ENCODE measurements around the gene FCHSD2. TPM values are rescaled to one million over a fixed set of nuclear protein-coding genes. Genes with fewer than 3 reads are reported as not detected.
"Not testable (repeated sequence)": the region's sequence is repeated elsewhere in the genome, so short reads cannot be mapped to it uniquely, and the experiment has no call there.

The FCHSD2 gene
- polyA plus RNA-seq, 3 donors, result 35.1 to 49.7 (median 44.9) TPM

DNA sequence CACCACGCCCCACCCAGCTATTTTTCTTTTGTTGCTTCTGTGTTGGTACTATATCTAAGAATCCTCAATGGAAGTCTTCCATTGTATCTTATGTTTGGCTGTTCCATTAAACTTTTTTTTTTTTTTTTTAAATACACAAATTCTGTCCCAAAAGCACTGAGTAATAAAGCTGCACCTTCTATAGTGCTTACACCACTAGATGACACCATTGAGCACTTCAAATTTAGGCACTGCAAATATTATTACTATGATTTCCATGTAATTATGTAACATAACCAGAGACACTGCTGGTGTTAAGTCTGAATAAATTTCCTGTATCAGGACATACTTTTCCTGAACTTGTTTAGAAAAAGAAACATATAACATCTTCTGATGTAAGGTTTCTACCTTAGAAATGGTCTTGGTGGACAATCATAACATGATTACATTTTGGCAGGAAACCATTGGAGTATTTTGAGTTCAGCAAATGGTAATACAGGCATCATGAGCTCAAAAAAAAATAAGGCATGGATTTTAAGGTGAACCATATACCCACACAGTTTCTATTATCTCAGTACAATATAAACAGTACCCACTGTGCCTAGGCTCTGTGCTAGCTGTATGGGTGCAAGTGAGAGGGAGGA is 217.4 kb downstream of the FCHSD2 start:
- DNase-seq (ENCODE audit: extremely low read depth in 1 of 11, low read depth in 9 of 11, low spot score in 4 of 11), result peak in 1 of 11 donors; percentile 11

DNA sequence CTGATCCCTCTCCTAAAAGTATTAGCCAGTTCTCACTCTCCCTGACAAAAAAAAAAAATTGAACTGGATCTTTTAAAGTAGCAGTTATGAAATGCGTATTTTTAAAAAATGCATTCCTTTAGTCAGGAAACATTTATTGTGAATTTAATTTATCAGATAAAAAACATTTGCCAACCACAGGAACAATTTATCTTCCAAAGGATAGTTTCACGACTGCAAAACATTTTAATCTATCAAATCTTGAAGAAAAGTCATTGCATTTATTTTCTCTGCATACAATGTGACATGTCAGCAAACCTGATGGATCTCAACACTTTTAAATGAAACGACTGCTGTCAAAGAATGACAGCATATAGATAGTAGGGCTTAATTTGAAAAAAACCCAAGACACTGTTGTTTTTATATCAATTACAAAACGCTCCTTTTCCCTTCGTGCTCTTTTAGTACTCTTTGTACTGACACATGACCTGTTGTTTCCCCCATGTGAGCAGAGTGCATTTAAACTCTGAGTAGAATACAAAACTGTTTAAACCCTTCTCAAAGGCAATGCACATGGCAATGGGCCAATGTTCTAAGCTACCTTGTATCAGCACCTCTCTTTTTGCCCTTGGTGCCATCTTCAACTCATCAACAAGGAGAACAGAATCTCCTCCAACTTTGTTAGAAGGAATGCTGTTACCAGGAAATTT is 220.9 kb downstream of the FCHSD2 start:
- DNase-seq (ENCODE audit: extremely low read depth in 1 of 11, low read depth in 9 of 11, low spot score in 4 of 11), result no peak

DNA sequence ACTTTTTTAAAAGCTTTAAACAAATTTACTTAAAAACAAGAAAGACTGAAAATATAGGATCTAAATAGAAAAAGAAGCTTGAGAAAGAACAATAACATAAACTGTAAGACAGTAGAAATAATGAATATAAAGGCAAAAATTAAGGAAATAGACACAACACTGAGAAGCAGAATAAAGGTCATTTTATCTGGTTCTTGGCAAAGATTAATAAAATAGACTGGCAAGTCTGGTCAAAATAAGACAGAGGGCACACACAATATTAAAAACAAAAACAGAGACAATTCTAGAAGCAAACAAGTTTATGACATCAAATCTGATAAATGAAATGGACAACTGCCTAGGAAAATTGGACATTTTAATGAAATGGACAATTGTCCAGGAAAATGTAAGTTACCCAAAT is 222.1 kb downstream of the FCHSD2 start:
- no peak for DNase-seq (ENCODE audit: extremely low read depth in 1 of 11, low read depth in 9 of 11, low spot score in 4 of 11)

DNA sequence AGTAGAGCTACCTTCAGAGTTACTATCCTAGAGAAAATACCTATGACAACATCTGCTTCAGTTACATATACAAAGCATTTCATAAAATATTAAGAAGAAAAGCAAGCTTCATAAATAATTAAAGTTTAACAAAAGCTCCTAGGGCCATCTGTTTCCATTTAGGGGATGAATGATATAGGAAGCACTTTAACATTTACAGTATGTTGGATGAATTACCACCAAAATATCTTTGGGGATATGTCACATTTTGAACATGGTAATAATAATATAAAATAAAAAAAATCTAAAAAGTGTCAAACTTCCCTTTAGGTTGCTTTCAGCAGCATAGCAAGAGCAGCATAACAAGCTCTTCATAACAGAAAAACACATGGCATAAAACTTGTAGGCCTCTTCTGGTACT is 223.3 kb downstream of the FCHSD2 start:
- no peak for DNase-seq (ENCODE audit: extremely low read depth in 1 of 11, low read depth in 9 of 11, low spot score in 4 of 11)

DNA sequence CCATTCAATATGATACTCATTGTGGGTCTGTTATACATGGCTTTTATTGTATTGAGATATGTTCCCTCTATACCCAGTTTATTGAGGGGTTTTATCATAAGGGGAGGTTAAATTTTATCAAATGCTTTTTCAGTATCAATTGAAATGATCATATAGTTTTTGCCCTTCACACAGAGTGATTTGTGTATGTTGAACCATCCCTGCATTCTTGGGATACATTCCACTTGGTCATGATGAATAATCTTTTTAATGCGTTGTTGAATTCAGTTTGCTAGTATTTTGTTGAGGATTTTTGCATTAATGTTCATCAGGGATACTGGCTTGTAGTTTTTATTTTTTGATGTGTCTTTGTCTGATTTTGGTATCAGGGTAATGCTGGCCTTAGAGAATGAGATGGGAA is 229.9 kb downstream of the FCHSD2 start:
- DNase-seq (ENCODE audit: extremely low read depth in 1 of 11, low read depth in 9 of 11, low spot score in 4 of 11), result no peak

DNA sequence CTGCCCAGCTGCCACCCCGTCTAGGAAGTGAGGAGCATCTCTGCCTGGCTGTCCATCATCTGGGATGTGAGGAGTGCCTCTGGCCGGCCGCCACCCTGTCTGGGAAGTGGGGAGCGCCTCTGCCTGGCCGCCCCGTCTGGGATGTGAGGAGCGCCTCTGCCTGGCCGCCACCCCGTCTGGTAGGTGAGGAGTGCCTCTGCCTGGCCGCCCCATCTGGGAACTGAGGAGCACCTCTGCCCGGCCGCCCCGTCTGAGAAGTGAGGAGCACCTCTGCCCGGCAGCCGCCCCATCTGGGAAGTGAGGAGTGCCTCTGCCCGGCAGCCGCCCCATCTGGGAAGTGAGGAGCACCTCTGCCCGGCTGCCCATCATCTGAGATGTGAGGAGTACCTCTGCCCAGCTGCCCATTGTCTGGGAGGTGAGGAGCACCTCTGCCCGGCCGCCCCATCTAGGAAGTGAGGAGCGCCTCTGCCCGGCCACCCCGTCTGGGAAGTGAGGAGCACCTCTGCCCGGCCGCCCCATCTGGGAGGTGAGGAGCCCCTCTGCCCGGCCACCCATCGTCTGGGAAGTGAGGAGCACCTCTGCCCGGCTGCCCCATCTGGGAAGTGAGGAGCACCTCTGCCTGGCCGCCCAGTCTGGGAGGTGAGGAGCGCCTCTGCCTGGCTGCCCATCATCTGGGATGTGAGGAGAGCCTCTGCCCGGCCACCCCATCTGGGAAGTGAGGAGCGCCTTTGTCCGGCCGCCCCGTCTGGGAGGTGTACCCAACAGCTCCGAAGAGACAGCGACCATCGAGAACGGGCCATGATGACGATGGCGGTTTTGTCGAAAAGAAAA is 232.3 kb downstream of the FCHSD2 start:
- not testable (repeated sequence) for DNase-seq (ENCODE audit: extremely low read depth in 1 of 11, low read depth in 9 of 11, low spot score in 4 of 11)

DNA sequence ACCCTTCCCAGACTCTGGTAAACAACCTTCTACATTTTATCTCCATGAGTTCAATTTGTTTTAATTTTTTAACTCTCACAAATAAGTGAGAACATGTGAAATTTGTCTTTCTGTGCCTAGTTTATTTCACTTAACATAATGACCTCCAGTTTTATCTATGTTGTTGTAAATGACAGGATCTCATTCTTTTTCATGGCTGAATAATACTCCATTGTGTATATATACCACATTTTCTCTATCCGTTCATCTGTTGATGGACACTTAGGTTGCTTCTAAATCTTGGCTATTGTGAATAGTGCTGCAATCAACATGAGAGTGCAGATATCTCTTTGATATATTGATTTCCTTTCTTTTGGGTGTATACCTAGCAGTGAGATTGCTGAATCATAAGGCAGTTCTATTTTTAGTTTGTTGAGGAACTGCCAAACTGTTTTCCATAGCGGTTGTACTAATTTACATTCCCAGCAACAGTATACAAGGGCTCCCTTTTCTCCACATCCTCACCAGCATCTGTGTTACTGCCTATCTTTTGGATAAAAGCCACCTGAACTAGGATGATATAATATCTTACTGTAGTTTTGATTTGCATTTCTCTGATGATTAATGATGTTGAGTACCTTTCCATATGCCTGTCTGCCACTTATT is 234.0 kb downstream of the FCHSD2 start:
- DNase-seq (ENCODE audit: extremely low read depth in 1 of 11, low read depth in 9 of 11, low spot score in 4 of 11), result no peak

DNA sequence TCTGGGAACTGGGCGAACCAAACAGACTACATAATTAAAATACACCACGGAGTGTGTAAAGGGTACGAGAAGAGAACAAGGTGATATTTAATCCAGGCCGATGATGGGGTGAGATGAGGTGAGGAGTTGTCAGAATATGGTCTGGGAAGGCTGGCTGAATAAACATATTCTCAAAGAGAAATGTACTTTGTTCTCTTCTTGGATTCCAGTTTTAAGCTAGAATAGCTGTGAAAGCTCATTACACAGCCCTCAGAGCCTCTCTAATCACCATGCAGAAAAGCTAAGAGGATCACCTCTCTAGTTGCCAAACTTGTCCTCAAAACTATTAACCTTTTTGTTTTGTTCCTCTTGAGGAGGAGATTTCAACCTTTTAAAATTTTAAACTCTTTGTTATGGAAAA is 238.1 kb downstream of the FCHSD2 start:
- no peak for DNase-seq (ENCODE audit: extremely low read depth in 1 of 11, low read depth in 9 of 11, low spot score in 4 of 11)

DNA sequence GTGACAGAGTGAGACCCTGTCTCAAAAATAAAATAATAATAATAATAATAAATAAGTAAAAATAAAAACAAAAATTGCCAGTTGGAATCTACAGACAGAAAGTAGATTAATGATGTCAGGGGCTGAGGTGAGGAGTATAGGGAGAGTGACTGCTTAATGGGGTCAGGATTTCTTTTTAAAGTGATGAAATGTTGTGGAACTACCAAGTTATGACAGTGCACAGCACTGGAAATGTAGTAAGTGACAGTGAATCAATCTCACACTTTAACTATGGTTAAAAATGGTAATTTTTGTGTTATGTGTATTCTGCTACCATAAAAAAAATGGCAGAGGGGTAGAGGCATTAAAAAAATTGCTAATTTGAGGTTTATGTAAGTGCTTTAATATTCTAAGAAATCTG is 240.7 kb downstream of the FCHSD2 start:
- no peak for DNase-seq (ENCODE audit: extremely low read depth in 1 of 11, low read depth in 9 of 11, low spot score in 4 of 11)

DNA sequence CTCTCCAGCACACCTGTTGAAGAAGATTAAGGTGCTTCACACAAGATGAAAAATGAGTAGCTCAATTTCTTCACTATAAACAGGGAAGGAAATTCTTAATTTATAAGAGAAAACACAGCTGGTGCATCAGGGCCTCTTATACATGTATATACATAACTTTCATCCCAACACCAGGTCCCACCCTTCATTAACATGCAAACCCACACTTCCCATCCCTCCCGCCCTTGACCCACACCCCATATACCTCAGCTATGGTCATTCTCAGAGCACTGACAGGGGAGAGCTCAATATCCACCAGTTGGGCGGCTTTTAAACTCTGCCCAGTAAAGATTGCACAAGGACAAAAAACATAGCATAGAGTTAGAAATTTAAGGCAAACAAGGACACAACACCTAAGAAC is 242.1 kb downstream of the FCHSD2 start:
- DNase-seq (ENCODE audit: extremely low read depth in 1 of 11, low read depth in 9 of 11, low spot score in 4 of 11), result no peak

DNA sequence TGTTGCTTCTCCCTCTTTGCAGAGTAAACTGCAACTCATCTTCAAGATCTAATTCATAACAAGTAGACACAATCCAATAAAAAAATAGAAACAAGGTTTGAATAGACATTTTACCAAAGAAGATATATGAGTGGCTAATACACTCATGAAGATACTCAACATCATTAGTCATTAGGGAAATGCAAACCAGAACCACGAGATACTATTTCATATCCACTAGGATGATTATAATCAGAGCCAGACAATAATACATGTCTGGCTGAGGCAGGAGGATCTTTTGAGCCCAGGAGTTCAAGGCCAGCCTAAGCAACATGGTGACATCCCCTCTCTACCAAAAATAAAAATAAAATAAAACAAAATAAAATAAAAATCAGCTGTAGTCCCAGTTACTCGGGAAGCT is 242.9 kb downstream of the FCHSD2 start:
- no peak for DNase-seq (ENCODE audit: extremely low read depth in 1 of 11, low read depth in 9 of 11, low spot score in 4 of 11)

DNA sequence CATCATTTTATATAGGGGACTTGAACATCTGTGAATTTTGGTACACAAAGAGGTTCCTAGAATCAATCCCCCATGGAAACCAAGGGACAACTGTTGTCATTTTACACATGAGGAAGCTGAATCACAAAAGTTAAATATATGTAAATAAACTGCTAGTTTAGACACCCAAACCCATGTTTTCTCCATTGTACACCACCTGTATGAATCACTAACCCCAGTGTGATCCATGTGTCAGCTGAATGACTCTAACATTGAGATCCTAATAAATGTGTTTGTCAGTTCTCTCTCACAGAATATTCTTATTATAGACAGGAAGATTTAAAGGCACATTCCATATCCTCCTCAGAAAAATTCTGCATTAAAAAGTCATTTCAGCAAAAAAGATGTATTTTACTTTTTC is 244.6 kb downstream of the FCHSD2 start:
- DNase-seq (ENCODE audit: extremely low read depth in 1 of 11, low read depth in 9 of 11, low spot score in 4 of 11), result no peak

DNA sequence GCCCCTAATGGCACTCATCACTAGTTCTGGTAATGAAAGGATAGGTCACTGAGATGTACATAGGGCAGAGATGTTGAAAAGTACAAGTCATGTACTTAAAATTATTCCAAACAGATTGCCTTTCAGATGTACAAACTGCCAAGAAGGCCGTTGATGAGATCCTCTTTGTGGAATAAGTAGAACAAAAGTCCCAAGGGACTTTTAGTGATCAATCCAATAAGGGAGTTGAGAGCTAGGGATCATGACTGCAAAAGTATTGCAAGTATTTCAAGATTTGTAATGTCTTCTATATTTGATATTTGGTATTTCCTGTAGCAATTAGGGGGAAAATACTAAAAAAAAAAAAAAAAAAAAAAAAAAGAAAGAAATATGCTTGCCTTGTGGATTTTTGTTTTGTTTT is 245.7 kb downstream of the FCHSD2 start:
- DNase-seq (ENCODE audit: extremely low read depth in 1 of 11, low read depth in 9 of 11, low spot score in 4 of 11), result peak in 1 of 11 donors; percentile 4

DNA sequence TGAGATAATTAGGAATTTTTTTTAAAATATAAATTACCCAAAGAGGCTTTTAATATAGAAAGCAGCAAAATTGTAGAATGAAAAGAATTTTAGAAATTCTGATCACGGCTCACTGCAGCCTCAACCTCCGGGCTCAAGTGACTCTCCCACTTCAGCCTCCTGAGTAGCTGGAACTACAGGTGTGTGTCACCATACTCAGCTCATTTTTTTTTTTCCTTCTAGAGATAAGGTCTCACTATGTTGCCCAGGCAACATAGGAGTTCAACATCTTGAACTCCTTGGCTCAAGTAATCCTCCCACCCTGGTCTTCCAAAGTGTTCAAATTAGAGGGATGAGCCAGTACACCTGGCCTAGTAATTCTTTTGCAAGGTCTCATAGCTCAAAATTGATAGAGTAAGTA is 251.2 kb downstream of the FCHSD2 start:
- no peak for DNase-seq (ENCODE audit: extremely low read depth in 1 of 11, low read depth in 9 of 11, low spot score in 4 of 11)

DNA sequence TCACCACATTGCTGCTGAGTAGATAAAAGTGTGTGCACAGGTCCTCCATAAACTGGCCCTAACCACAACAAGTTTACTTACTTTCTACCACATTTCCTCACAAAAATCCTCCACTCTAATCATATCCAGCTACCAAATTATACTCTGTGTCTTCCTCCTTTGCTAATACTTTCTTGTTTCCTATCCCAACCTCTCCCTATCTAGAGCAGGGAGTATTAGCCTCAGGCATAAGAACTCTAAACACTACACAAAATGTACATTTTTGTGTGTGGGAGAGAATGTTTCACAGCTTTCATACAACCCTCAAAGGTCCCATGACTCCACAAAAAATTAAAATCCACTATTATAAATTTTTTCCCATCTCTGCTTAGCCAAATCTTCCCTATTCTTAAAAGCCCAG is 255.5 kb downstream of the FCHSD2 start:
- no peak for DNase-seq (ENCODE audit: extremely low read depth in 1 of 11, low read depth in 9 of 11, low spot score in 4 of 11)

DNA sequence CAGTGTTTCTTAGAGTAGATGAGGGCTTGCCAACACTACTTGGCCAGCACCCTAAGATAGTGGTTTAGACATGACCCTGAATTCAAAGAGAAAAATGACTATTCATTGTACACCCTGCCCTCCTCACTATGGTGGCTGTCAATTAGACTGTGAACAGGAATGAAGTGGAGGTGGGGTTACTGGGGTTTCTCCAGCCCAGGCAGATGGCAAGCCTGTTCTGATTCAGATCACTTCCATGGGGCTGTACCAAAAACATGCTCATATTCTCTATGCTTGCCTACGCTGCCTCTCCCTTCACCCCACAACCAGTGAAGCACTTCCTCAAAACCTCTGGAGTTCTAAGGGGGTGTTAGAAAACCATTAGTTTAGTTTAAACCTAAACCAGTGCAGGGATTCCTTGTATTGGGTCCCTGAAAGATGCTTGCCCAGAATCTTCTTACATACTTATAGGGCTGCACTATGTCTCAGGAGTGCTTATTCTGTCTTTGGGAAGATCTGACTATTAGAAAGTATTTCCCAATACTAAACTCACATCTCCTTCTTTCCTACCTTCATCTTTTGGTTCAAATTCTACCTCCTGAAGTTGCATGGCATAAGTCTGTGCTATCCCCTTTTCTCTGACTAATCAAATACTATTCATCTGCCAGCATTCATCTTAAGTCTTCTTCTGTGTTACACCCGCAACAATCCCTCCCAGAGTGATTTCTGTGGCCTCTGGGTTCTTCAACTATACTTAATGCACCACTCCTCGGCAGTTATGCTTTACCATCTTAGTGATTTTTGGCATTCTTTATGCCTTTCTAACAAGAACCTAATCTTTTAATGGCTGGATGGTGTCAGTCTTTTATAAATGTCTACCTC is 256.1 kb downstream of the FCHSD2 start:
- DNase-seq (ENCODE audit: extremely low read depth in 1 of 11, low read depth in 9 of 11, low spot score in 4 of 11), result no peak

DNA sequence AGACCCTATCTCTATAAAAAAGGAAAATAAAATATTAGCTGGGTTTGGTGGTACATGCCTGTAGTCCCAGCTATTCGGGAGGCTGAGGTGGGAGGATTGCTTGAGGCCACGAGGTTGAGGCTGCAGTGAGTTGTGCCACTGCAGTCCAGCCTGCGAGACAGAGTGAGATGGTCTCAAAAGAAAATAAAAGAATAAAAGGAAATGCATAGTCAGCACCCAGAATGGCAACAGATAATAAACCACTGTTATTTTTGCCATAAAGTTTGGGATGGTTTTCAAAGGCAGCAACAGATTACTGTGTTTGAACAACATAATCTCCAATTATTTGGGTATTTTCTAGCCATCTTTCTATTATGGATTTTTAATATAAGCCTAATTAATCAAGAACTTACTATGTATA is 266.0 kb downstream of the FCHSD2 start:
- DNase-seq (ENCODE audit: extremely low read depth in 1 of 11, low read depth in 9 of 11, low spot score in 4 of 11), result no peak

DNA sequence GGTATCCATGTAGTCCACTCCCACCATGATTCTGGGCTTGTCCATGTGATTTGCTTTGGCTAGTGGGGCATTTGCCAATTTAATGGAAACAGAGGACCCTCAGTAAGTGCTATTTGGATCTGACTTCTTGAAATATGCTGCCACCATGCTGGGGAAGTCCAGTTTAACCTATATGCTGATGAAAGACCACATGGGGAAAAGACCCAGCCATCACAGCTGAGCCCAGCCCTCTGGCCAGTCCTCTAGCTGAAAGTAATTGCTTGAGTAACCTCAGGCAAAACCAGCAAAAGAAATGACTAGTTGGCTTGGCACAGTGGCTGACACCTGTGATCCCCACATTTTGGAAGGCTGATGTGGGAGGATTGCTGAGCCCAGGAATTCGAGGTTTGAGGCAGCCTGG is 266.4 kb downstream of the FCHSD2 start:
- DNase-seq (ENCODE audit: extremely low read depth in 1 of 11, low read depth in 9 of 11, low spot score in 4 of 11), result no peak

DNA sequence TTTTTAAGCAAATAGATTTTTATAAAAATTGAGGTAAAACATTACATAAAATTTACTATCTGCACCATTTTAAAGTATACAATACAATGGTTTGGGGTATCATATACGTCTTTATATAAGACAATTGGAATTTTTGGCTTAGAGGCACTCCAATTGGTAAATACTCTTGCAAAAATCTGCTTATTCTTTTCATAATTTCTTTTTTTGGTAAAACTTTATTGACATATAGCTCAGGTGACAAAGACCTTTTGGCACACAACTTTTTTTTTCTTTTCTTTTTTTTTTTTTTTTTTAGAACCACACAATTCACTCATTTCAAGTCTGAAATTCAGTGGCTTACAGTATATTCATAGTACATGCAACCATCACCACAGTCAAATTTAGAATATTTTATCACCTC is 270.1 kb downstream of the FCHSD2 start:
- DNase-seq (ENCODE audit: extremely low read depth in 1 of 11, low read depth in 9 of 11, low spot score in 4 of 11), result no peak
